CD4-positive, alpha-beta T cell treated with Interleukin-4 for 1 hour (primary cell): ENCODE results near the gene ACP7.
"Not testable (repeated sequence)": the region's sequence is repeated elsewhere in the genome, so short reads cannot be mapped to it uniquely, and the experiment has no call there.

Experiments used
- DNase-seq, 2 donors: peaks; one replicate each; pipeline ENCODE4 v3.0.0-alpha.2; 2020 to 2022

The ACP7 gene

DNA sequence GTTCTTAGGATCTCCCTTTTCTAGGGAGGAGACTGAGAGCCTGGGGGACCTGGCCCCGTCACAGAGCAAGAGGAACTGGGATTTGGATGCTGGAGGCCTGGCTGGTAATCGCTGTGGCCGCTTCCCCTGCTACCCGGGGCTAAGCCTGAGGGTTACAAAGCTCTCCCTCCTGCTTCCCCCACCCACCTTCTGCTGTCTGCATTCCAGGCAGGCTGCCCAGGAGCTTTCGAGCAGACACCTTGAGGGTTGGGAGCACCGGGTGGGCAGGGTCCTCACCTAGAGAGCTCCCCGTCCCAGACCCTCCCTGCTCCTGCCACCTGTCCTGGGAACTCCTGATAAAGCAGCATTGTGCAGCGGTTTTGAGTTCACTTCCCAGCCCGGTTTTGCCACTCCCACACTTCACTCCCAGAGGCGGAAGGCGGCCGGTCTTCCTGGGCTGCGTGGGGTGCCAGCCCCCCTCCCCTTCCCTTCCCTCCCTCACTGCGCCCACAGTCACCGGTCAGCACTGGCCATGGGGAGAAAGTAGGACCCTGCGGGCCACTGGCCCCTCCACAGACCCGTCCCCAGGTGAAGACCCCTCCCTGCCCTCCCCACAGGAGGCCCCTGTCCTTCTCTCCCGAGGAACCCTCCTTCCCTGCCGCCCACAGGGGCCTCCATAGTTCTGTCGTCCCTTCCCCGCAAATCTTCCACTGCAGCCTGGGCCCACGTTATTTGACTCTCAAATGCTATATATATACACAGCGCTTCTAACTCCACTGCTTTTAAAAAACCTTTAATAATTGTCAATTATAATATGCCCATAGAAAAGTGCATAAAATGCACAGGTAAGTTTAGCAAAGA lies 49.5 kb downstream of the ACP7 start:
- no peak for DNase-seq

DNA sequence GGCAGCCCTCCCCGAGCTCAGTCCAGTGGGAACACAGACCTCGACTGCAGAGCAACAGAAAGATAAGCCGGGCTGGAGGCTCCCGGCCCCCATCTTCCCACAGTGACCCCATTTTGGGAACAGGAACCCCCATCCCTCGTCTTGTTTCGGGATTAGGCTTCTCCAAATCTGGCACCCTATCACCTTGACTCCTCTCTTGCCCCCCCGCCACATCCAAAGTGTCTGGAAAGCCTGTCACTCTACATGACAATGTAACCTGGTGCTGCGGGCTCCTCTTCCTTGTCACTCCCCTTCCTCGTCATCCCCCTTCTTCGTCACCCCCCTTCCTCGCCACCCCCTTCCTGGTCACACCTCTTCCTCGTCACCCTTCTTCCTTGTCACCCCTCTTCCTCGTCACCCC lies 51.5 kb downstream of the ACP7 start:
- DNase-seq: no peak

DNA sequence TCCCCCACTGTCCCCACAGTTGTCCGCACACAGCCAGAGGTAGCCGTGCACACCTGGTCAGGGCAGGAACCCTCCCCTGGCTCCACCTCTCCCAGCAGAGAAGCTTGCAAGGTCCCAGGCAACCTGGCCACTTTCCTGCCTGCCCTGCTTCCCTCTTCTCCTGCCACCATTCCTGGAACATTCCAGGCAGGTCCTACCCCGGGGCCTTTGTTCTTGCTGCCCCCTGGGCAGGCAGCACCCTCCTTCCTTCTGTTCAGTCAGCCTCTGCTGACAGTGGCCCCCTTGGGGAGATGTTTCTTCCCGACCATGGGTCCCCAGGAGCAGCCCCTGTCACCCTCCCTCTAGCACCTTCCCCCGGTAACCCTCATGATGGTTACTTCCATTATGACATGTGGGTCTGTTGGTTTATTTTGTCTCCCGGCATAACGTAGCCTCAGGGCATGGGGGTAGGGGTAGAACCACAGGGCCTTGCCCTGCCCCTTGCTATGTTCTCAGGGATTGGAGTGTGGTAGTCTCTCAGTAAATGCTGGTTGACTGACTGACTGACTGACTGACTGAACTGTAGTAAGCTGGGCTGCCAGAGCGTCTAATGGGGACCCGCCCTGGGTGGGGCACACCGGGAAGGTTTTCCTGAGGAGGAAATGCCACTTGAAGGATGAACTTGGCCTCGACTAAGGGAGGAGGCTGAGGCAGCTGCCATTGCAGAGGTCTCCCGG lies 52.2 kb downstream of the ACP7 start:
- DNase-seq: no peak

- no peak for DNase-seq
Measured at GRCh38 chr19:39137131-39137530, 53.0 kb downstream of the ACP7 start.

DNA sequence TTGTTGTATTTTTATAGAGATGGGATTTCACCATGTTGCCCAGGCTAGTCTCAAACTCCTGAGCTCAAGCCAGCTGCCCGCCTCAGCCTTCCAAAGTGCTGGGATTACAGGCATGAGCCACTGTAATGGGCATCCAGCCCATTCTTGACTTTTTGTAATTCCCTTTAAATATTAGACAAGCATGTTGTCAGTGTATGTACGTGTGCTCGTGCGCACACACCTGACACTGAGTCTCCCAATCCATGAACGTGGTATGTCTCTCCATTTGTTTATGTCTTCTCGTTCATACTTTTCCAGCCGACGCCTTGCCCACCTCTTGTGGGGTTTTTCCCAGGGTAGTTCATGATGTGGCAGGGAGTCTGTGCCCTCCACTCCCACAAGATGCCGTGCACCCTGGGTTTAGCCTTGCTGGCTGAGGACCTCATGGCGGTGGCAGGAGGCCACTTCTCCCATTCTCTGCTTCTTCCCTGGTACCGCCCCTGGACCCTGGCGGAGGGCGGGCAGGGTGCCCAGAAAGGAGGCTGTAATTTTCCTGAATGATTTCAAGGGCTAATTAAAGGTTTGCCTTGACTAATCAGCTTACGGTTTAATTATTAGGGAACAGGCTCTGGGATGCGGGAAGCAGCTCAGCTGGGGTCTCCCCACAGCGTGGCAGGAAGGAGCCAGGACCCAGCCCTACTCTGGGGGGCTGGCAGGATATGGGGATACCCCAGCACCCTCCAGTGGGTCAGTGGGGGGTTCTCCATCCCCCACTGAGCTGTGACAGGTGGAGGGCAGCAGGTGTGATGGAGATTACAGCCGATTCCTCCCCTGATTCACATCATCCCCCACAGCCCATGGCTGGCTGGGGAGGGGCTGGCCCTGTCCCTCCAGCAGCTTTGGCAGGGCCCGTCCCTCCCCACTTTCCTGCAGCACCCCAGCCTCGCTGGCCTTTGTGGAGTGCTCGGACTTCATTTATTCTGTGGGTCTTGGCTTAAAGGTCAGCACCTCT lies 54.3 kb downstream of the ACP7 start:
- DNase-seq: no peak

GRCh38 chr19:39139305-39139874 lies 55.2 kb downstream of the ACP7 start:
- DNase-seq: no peak

DNA sequence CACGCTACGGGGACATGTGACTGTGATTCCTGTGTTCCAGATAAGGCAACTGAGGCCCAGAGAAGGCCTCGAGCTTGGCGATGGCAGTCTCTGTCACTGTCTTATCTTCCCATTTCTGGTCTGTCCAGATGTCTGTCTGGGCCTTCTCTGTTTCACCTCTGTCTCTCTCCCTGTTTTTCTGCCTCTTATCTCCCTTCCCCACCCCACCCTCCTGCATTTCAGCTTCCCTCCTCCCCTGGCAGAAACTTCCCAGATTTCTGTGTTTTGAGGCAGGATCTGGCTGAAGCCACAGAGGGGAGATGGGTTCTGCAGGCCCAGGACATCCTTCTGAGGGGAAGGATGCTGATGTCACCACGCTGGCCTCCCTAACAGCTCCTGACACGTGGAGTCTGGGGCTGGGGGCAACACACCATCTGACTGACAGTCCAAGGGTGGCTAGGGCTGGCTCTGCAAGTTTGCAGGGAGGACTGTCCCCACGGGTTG lies 55.8 kb downstream of the ACP7 start:
- DNase-seq: no peak

DNA sequence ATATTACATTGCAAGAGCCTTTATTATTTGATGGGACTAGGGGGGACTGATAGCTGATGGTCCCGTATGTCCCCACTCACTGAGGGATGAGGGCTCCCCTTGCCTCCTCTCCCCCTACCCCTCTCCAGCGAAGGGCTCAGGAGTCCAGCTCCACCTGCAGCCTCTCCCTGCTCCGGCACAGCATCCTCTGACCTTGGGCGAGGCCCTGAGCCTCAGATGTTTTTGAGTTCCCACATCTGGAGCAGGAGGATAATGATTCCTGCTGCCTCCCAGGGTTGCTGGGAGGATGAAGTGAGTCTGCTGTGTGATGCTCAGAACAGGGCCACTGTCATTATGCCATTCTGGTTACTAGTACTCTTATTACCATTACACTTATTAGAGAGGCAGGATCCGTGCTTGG lies 56.4 kb downstream of the ACP7 start:
- DNase-seq: no peak

GRCh38 chr19:39141929-39142328 lies 57.8 kb downstream of the ACP7 start:
- no peak for DNase-seq

GRCh38 chr19:39142630-39143029 lies 58.5 kb downstream of the ACP7 start:
- DNase-seq: no peak

GRCh38 chr19:39143757-39144289 lies 59.7 kb downstream of the ACP7 start:
- DNase-seq: not testable (repeated sequence)

GRCh38 chr19:39144290-39145071 lies 60.3 kb downstream of the ACP7 start:
- DNase-seq: no peak

GRCh38 chr19:39145180-39145953 lies 61.2 kb downstream of the ACP7 start:
- no peak for DNase-seq

DNA sequence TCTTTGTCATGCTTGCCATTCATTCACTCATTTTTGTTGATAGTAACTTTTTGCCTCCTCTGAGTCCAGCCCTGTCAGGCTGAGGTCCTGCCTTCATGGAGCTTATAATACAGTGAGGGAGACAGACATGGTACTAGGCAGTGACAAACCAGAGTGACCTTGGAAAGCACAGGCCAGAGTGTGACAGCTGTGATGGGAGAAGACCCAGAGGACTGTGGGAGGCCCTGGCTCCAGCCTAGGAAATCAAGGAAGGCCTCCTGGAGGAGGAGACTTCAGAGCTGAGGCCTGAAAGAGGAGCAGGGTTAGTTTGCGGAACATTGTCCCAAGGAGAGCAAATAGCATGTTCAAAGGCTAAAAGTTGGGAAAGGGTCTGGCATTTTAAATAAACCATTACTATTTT lies 61.9 kb downstream of the ACP7 start:
- no peak for DNase-seq

DNA sequence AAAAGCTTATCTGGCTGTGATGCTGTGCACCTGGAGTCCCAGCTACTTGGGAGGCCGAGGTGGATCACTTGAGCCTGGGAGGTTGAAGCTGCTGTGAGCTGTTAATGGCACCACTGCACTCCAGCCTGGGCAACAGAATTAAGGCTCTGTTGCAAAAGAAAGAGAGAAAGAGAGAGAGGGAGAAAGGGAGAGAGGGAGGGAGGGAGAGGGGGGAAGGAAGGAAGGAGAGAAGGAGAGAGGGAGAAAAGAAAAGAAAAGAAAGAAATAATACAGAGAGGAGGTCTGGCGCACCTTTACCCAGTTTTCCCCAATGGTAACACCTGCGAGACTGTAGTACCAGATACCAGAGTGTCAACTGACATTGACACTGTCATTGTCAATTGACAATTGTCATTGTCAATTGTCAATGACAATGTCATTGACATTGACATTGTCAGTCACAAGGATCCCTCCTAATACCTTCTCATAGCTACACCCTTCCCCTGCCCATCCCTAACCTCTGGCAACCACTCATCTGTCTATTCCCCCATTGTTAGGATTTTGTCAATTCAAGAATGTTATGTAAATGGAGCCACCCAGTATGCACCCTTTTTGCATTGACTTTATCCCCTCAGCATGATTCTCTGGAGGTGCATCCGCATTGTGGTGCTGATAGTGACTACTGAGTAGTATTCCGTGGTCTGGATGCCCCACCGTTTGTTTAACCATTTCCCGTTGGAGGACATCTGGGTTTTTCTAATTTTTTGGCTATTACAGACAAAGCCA lies 62.7 kb downstream of the ACP7 start:
- DNase-seq: no peak

- DNase-seq: no peak
Measured at GRCh38 chr19:39147480-39147879, 63.3 kb downstream of the ACP7 start.

GRCh38 chr19:39148939-39149529 lies 64.9 kb downstream of the ACP7 start:
- no peak for DNase-seq

GRCh38 chr19:39150235-39150634 lies 66.1 kb downstream of the ACP7 start:
- DNase-seq: no peak

DNA sequence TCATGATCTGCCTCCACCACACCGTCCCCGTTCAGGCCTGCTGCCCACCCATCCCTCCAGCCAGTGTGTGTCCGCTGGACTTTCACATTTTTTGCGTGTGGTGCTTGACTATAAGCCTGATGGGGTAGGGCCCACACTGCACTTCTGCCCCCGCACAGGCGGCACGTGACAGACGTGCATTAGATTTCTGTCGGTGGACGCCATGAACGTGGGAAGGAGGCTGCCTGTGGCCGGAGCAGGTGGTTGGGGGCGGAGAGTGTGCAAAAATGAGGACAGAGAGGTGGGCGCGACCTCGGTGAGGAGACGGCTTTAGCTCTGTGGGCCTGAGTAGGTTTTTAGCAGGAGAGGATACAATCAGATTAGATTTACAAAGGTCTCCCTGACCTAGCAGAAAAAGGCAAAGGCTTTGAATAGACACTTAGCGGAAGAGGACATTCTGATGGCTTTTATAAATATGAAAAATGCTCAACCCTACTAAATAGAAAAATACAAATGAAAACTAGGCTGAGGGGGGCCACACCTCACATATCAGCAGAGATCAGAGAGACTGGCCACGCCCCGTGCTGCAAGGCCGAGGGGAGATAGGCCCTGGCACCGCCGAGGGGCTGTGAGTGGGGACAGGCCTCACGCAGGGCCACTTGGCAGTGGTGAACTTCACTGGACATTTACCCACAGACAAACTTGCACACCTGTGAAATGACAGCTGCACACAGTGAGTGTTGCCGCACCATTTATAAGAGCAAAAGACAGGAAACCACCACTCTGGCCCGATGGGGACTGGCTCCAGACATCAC lies 66.8 kb downstream of the ACP7 start:
- DNase-seq: no peak
